Measurements from ENCODE around the gene PRPF4. TPM values are rescaled to one million over a fixed set of nuclear protein-coding genes. Genes with fewer than 3 reads are reported as not detected.
A peak's percentile ranks its signal among the peaks of the same experiment; 100 is the strongest.

The PRPF4 gene
- total RNA-seq, 2 experiments from 2014 or later, result 23.4 to 25.5 TPM

GRCh38 chr9:113307396-113307975 is 32.0 kb downstream of the PRPF4 start:
- H3K4me1 Mint-ChIP-seq (ENCODE audit: low read depth), result no peaks in the 10 kb centered on the region
- no peak overlapping the region for H3K27ac ChIP-seq (ENCODE audit: low read depth in 1 of 2, low read length in 2 of 2)

DNA sequence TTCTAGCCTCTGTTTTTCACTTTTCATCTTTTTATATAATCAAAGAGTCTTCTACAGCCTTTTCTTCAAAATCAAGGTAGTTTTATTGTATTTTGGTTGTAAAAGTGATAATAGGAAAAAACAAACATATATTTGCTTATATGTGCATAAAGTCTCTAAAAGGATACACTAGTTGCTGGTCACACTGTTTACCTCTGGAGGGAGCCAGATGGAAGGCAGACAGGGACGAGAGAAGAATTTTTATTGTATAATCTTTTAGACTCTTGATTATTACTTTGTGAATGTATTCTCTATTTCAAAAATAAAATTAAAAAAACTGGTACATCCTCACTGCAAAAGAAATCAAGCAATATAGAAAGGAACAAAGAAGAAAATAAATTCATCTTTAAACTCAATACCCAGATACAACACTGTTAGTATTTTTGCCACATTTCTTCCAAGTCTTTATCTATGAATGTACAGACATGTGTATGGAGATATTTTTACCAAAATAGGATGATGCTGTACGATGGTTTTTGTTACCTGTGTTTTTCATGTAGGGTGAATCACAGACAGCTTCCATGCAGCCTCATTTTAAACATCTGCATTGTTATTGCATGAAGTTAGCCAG is 33.9 kb downstream of the PRPF4 start:
- H3K27ac Mint-ChIP-seq, result no peak overlapping the region
- H3K4me1 Mint-ChIP-seq (ENCODE audit: low read depth), result no peaks in the 10 kb centered on the region
- H3K9me3 Mint-ChIP-seq, result no peaks in the 10 kb centered on the region
- H3K9me3 ChIP-seq (ENCODE audit: control insufficient read depth in 1 of 2, insufficient read depth in 1 of 2, low read length in 2 of 2), result no peaks in the 10 kb centered on the region
- no peak overlapping the region for H3K4me3 ChIP-seq (ENCODE audit: low read length)
- no peak overlapping the region for H3K27ac ChIP-seq (ENCODE audit: low read depth in 1 of 2, low read length in 2 of 2)
- DNase-seq (peak in 7 of 14 experiments; percentile 1 to 56 (median 24)), ATAC-seq (ENCODE audit: poor library complexity) (peak; percentile 46)
- CTCF ChIA-PET, result no interaction called here
- H3K4me3 Mint-ChIP-seq, result no peak overlapping the region
- H3K27me3 Mint-ChIP-seq, result no peaks in the 10 kb centered on the region
- POLR2A ChIA-PET, result no interaction called here
- no peaks in the 10 kb centered on the region for H3K27me3 ChIP-seq (ENCODE audit: control insufficient read depth in 1 of 2, insufficient read depth in 2 of 2, low read length in 2 of 2)
- H3K36me3 Mint-ChIP-seq (ENCODE audit: low read depth), result no peaks in the 10 kb centered on the region
- TF ChIP-seq CTCF (IDR thresholded peaks at IDR 0.05), result peak; percentile 56
- H3K4me1 ChIP-seq (ENCODE audit: insufficient read depth, low read length), result no peaks in the 10 kb centered on the region
- intact Hi-C loops (cut with DNase I, micrococcal nuclease), result loop anchor here (1.0 kb wide), 3 partner anchors 40 to 349 kb away; partner anchors contain the start of gene BSPRY (in 1 of the 2)
- no peaks in the 10 kb centered on the region for H3K36me3 ChIP-seq (ENCODE audit: insufficient read depth, low read length)

More at GRCh38 chr9:113307396-113307975, 32.0 kb downstream of the PRPF4 start:
- H3K9me3 ChIP-seq (ENCODE audit: control insufficient read depth in 1 of 2, insufficient read depth in 1 of 2, low read length in 2 of 2), result no peaks in the 10 kb centered on the region
- intact Hi-C loops (cut with DNase I, micrococcal nuclease), result no loop called here
- Mint-ChIP-seq H3K36me3 (ENCODE audit: low read depth) (no peaks in the 10 kb centered on the region), H3K9me3 (no peaks in the 10 kb centered on the region), H3K4me3 (no peak overlapping the region), H3K27me3 (no peaks in the 10 kb centered on the region), H3K27ac (no peak overlapping the region)
- no peaks in the 10 kb centered on the region for H3K36me3 ChIP-seq (ENCODE audit: insufficient read depth, low read length)
- H3K4me3 ChIP-seq (ENCODE audit: low read length), result no peak overlapping the region
- H3K27me3 ChIP-seq (ENCODE audit: control insufficient read depth in 1 of 2, insufficient read depth in 2 of 2, low read length in 2 of 2), result no peaks in the 10 kb centered on the region
- no peak for TF ChIP-seq CTCF (IDR thresholded peaks at IDR 0.05)
- H3K4me1 ChIP-seq (ENCODE audit: insufficient read depth, low read length), result no peaks in the 10 kb centered on the region
- POLR2A ChIA-PET, result no interaction called here
- no peak for ATAC-seq (ENCODE audit: poor library complexity)
- DNase-seq, result no peak
- CTCF ChIA-PET, result no interaction called here

DNA sequence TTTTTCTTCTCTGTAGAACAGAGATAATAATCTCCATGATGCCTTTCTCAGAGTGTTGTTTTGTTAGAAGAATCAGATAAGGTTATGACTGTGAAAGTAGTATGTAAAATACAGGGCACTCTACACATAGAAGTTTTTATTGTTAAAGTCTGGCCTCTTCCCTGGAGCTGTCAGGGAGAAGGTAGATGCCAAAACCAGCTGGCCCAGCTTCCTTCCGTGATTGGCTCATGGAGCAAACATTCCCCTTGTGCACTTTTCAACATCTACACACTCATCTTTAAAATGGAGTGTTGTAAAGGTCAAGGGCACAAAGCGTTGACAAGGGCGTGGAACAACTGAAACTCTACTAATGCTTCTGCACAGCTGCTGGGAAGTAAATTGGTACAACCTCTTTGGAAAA is 35.1 kb downstream of the PRPF4 start:
- intact Hi-C loops (cut with DNase I, micrococcal nuclease), result no loop called here
- DNase-seq (no peak), ATAC-seq (ENCODE audit: poor library complexity) (no peak)
- Mint-ChIP-seq H3K27ac (no peak overlapping the region), H3K9me3 (no peaks in the 10 kb centered on the region), H3K4me3 (no peak overlapping the region), H3K27me3 (no peaks in the 10 kb centered on the region), H3K36me3 (ENCODE audit: low read depth) (no peaks in the 10 kb centered on the region), H3K4me1 (ENCODE audit: low read depth) (no peaks in the 10 kb centered on the region)
- TF ChIP-seq CTCF (IDR thresholded peaks at IDR 0.05), result no peak
- CTCF ChIA-PET, result no interaction called here
- Histone ChIP-seq H3K9me3 (ENCODE audit: control insufficient read depth in 1 of 2, insufficient read depth in 1 of 2, low read length in 2 of 2) (no peaks in the 10 kb centered on the region), H3K27me3 (ENCODE audit: control insufficient read depth in 1 of 2, insufficient read depth in 2 of 2, low read length in 2 of 2) (no peaks in the 10 kb centered on the region), H3K4me3 (ENCODE audit: low read length) (no peak overlapping the region), H3K27ac (ENCODE audit: low read depth in 1 of 2, low read length in 2 of 2) (no peak overlapping the region), H3K36me3 (ENCODE audit: insufficient read depth, low read length) (no peaks in the 10 kb centered on the region), H3K4me1 (ENCODE audit: insufficient read depth, low read length) (no peaks in the 10 kb centered on the region)
- POLR2A ChIA-PET, result no interaction called here

All from CD4-positive, alpha-beta T cell (primary cell).